Stimulated activated CD4-positive, alpha-beta T cell treated with anti-CD3 and anti-CD28 coated beads, TNF-alpha, amount 100 ng/mL, for 1 hour (primary cell): ENCODE measurements around the gene WAPL.
"Not testable (repeated sequence)": the region's sequence is repeated elsewhere in the genome, so short reads cannot be mapped to it uniquely, and the experiment has no call there.

Experiments
- DNase-seq, 3 donors: peaks; one replicate each; pipeline ENCODE4 v3.0.0-alpha.2; 2020; ENCODE audit warnings: low read depth in 3 of 3, low spot score in 1 of 3

The WAPL gene

GRCh38 chr10:86525713-86526112, 4.1 kb upstream of the WAPL start:
- not testable (repeated sequence) for DNase-seq

- DNase-seq, result no peak
These were observed 2.8 kb upstream of the WAPL start for GRCh38 chr10:86524225-86524962.

GRCh38 chr10:86523348-86523747, 1.8 kb upstream of the WAPL start:
- DNase-seq, result no peak

GRCh38 chr10:86522510-86522855, 891 bp upstream of the WAPL start:
- no peak for DNase-seq

- DNase-seq, result no peak
These were observed 518 bp downstream of the WAPL start for GRCh38 chr10:86520871-86521677.

- DNase-seq, result no peak
These were observed 2.8 kb downstream of the WAPL start for GRCh38 chr10:86518781-86519180.

GRCh38 chr10:86512137-86512536, 9.5 kb downstream of the WAPL start:
- no peak for DNase-seq

GRCh38 chr10:86511027-86511865, 10.3 kb downstream of the WAPL start:
- no peak for DNase-seq

- no peak for DNase-seq
These were observed 12.4 kb downstream of the WAPL start for GRCh38 chr10:86509145-86509544.

- no peak for DNase-seq
These were observed 13.4 kb downstream of the WAPL start for GRCh38 chr10:86508217-86508616.

GRCh38 chr10:86506499-86506898, 15.1 kb downstream of the WAPL start:
- no peak for DNase-seq

- DNase-seq, result no peak
These were observed 15.5 kb downstream of the WAPL start for GRCh38 chr10:86506062-86506461.

GRCh38 chr10:86504510-86504909, 17.1 kb downstream of the WAPL start:
- DNase-seq, result no peak

- no peak for DNase-seq
These were observed 20.7 kb downstream of the WAPL start for GRCh38 chr10:86500846-86501245.

GRCh38 chr10:86498598-86498997, 23.0 kb downstream of the WAPL start:
- no peak for DNase-seq

- no peak for DNase-seq
These were observed 24.0 kb downstream of the WAPL start for GRCh38 chr10:86497621-86498020.

- no peak for DNase-seq
These were observed 31.5 kb downstream of the WAPL start for GRCh38 chr10:86489960-86490612.

GRCh38 chr10:86489071-86489810, 32.4 kb downstream of the WAPL start:
- no peak for DNase-seq

- no peak for DNase-seq
These were observed 34.7 kb downstream of the WAPL start for GRCh38 chr10:86486856-86487255.

GRCh38 chr10:86483664-86484063, 37.9 kb downstream of the WAPL start:
- DNase-seq, result no peak

GRCh38 chr10:86481761-86482160, 39.8 kb downstream of the WAPL start:
- DNase-seq, result no peak
